ENCODE results near the gene MRPL43. TPM values are rescaled to one million over a fixed set of nuclear protein-coding genes. Genes with fewer than 3 reads are reported as not detected.

MRPL43 gene
- total RNA-seq, 1 donor from 2014 or later = 44.2 TPM

DNA sequence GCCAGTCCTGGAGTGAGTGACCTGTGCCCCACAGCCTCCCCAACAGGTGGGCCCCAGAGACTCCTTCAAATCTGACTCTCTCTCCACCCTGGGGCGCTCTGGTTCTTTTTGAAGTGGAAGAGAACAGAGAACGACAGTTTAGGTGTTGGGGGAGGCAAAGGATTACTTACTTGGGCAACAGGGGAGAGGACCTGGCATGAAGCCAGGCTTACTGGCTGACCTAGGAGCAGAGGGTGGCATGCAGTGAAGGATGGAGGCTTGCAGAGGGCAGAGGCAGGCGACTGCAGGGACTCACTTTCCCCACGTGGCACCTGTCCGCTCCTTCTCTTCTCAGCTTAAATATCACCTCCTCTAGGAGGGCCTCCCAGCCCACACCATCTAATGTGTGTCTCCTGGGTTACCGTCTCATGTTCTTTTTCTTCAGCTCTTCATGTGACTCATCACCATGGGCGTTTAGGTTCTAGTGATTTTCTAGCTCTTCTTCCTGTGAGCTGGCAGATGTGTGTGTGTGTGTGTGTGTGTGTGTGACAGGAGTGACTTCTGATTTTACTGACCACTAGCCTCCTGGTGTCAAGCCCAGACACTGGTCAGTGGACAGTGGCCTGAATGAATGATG is 27.8 kb upstream of the MRPL43 start:
- Mint-ChIP-seq H3K4me3 (no peak overlapping the region), H3K4me1 (peaks cover 28% of the 10 kb centered on the region), H3K36me3 (ENCODE audit: low read depth) (no peaks in the 10 kb centered on the region), H3K27ac (no peak overlapping the region), H3K27me3 (peaks cover 27% of the 10 kb centered on the region), H3K9me3 (no peaks in the 10 kb centered on the region)
- ATAC-seq (ENCODE audit: low read depth) (no peak), DNase-seq (no peak)
- ChIA-PET CTCF (interaction anchor here (0.8 to 2.3 kb wide), 13 partner anchors 11 to 452 kb away, joined by 3 to 13 read pairs (median 4); partner anchors contain the start of genes LZTS2, PDZD7 and SFXN3), POLR2A (interaction anchor here (1.1 to 1.4 kb wide), 2 partner anchors 18 to 26 kb away, joined by 3 read pairs; no protein-coding TSS in a partner anchor)
- TF ChIP-seq CTCF (IDR thresholded peaks at IDR 0.05) = no peak
- intact Hi-C loops (cut with micrococcal nuclease) = loop anchor here (1.0 to 5.0 kb wide), 4 partner anchors 17 to 453 kb away; partner anchors contain the start of gene SLF2

DNA sequence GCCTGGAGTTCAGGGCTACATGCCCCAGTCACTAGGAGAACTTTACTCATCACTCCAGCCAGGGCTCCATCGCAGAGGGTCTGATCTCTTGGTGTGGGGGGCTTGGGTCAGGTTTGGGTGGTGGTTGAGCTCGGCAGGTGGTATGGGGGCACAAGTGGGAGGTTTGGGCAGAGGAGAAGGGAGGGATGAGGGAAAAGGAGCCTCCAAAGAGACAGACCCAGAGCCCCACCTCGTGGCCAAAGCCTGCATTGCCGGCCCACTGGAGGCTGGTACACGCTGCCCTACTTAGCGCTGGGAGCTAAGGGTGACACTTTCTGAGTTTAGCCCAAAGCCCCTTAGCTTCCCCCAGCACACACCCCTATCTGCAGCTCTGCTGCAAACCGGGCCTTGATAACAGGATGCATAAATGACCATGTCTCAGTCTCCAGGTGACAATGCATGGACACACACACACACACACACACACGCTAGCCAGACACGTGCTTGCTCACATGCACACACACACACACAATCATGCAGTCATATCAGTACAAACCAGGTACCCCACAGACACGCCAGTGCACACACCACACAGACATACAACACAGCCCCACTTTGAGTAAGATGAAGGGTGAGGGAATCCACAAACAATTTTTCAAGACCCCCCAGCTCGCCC is 27.1 kb upstream of the MRPL43 start:
- H3K27me3 Mint-ChIP-seq = peaks cover 26% of the 10 kb centered on the region
- H3K4me3 Mint-ChIP-seq = no peak overlapping the region
- intact Hi-C loops (cut with micrococcal nuclease) = loop anchor here (1.0 to 5.0 kb wide), 4 partner anchors 18 to 452 kb away; partner anchors contain the start of gene SLF2
- no peak overlapping the region for H3K27ac Mint-ChIP-seq
- CTCF ChIA-PET = interaction anchor here (0.8 to 1.8 kb wide), 13 partner anchors 12 to 451 kb away, joined by 3 to 13 read pairs (median 4); partner anchors contain the start of genes LZTS2, PDZD7 and SFXN3
- TF ChIP-seq CTCF (IDR thresholded peaks at IDR 0.05) = no peak
- no peaks in the 10 kb centered on the region for H3K36me3 Mint-ChIP-seq (ENCODE audit: low read depth)
- peaks cover 27% of the 10 kb centered on the region for H3K4me1 Mint-ChIP-seq
- POLR2A ChIA-PET = interaction anchor here (0.6 to 1.1 kb wide), 2 partner anchors 27 to 44 kb away, joined by 3 read pairs; no protein-coding TSS in a partner anchor
- no peaks in the 10 kb centered on the region for H3K9me3 Mint-ChIP-seq
- ATAC-seq (ENCODE audit: low read depth) (peak; percentile 55), DNase-seq (peak; percentile 70)

GRCh38 chr10:101013365-101013825 is 26.1 kb upstream of the MRPL43 start:
- ChIA-PET POLR2A (no interaction called here), CTCF (interaction anchor here (1.2 to 1.8 kb wide), 3 partner anchors 11 to 20 kb away, joined by 4 to 12 read pairs (median 11); partner anchors contain the start of genes PDZD7 and SFXN3)
- no peaks in the 10 kb centered on the region for H3K9me3 Mint-ChIP-seq
- H3K36me3 Mint-ChIP-seq (ENCODE audit: low read depth) = no peaks in the 10 kb centered on the region
- DNase-seq = no peak
- H3K27ac Mint-ChIP-seq = peak overlapping the region; percentile 1
- intact Hi-C loops (cut with micrococcal nuclease) = loop anchor here (1.0 to 5.0 kb wide), 3 partner anchors 14 to 101 kb away; partner anchors contain the start of genes LZTS2, SEMA4G and SLF2
- no peak for ATAC-seq (ENCODE audit: low read depth)
- H3K27me3 Mint-ChIP-seq = peaks cover 23% of the 10 kb centered on the region
- H3K4me3 Mint-ChIP-seq = no peak overlapping the region
- H3K4me1 Mint-ChIP-seq = peaks cover 21% of the 10 kb centered on the region
- no peak for TF ChIP-seq CTCF (IDR thresholded peaks at IDR 0.05)

DNA sequence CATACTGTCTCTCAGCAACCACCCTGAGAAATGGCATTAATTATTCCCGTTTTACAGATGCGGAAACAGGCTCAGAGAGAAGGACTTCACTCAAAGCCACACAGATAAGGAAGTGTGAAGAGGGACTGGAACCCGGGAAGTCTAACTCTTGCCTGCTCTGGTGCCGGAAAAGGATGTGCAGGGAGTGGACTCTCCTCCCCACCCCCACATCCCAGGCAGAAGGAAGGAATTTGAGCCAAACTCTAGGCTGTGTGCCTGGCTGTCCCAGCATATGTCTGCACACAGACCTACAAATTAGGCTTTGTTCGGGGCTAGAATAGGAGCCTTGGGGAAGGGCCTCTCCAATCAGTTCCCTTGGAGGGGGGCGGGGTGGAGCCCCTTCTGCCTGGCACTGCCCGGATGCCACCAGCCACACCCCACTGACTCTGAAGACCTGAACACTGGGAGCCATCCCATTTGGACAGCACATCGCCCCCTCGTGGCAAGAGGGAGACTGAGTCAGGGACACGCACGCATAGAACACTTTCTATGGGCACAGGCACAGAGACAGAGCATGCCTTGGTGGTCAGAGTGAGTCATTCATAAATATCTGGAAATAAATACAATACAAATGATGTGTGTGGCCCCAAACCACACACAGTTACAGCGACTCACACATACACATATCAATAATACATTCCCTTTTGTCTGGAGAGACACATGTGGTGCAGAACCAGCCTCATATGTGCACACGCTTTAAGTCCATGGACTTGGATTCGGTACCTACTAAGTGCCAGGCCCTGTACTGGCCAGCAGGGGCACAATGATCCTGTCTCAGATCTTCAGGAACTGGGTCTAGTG is 25.4 kb upstream of the MRPL43 start:
- Mint-ChIP-seq H3K4me3 (no peak overlapping the region), H3K27ac (peak overlapping the region; percentile 1), H3K27me3 (peaks cover 18% of the 10 kb centered on the region), H3K36me3 (ENCODE audit: low read depth) (no peaks in the 10 kb centered on the region), H3K4me1 (peaks cover 15% of the 10 kb centered on the region), H3K9me3 (no peaks in the 10 kb centered on the region)
- ChIA-PET CTCF (no interaction called here), POLR2A (no interaction called here)
- peak; percentile 73 for TF ChIP-seq CTCF (IDR thresholded peaks at IDR 0.05)
- ATAC-seq (ENCODE audit: low read depth) (peak; percentile 89), DNase-seq (peak; percentile 46)
- intact Hi-C loops (cut with micrococcal nuclease) = loop anchor here (1.0 to 5.0 kb wide), 3 partner anchors 13 to 100 kb away; partner anchors contain the start of genes LZTS2, SEMA4G and SLF2
